Testis (tissue), 3 donors: ENCODE data around the gene KANK2. TPM values are rescaled to one million over a fixed set of nuclear protein-coding genes. Genes with fewer than 3 reads are reported as not detected.
A peak's percentile ranks its signal among the peaks of the same experiment; 100 is the strongest.
"Not testable (repeated sequence)": the region's sequence is repeated elsewhere in the genome, so short reads cannot be mapped to it uniquely, and the experiment has no call there.

Experiments
- DNase-seq: peaks from one replicate; pipeline ENCODE4 v3.0.0-alpha.2; 2019
- H3K27ac ChIP-seq, 2 donors: fragments of 200-600 bp; sonication (generic); one replicate each; pipeline ENCODE4 v1.5.1; 2019
- H3K27me3 ChIP-seq: fragments of 200-600 bp; sonication (generic); one replicate; pipeline ENCODE4 v1.5.1; 2019
- H3K36me3 ChIP-seq: fragments of 200-600 bp; sonication (generic); one replicate; pipeline ENCODE4 v1.5.1; 2017; ENCODE audit warnings: low read depth; ENCODE audit errors: missing control alignments
- H3K4me1 ChIP-seq: fragments of 200-600 bp; sonication (generic); one replicate; pipeline ENCODE4 v1.5.1; 2019
- H3K4me3 ChIP-seq, 2 donors: fragments of 200-600 bp; sonication (generic); one replicate each; pipeline ENCODE4 v1.5.1; 2017 to 2019
- H3K9me3 ChIP-seq: fragments of 200-600 bp; sonication (generic); one replicate; pipeline ENCODE4 v1.5.1; 2017
- POLR2A ChIP-seq: fragments of 450-650 bp; IDR thresholded peaks from one replicate; pipeline ENCODE4 v1.6.1; 2017; ENCODE audit warnings: antibody characterized with exemption, mild to moderate bottlenecking, moderate library complexity
- WGBS, 2 donors: methylation state at CpG; one replicate each; pipeline ENCODE4 v1.1.5; 2018; 5-methylcytosine and 5-hydroxymethylcytosine counted together
- intact Hi-C: fragments of 100-400 bp; cut with DNase I; formaldehyde crosslinking; loops from one replicate; pipeline ENCODE4 v1.15.1; 2023; ENCODE audit warnings: low total_unique reads
- polyA plus RNA-seq: library from polyadenylated mRNA; stranded (reverse); fragments of 350-450 nt; fragmentation: Illumina TruSeq; extraction: RNeasy Lipid Tissue Mini Kit (QIAGEN cat#74804); gene quantifications from one replicate; pipeline ENCODE4 v1.2.3, GENCODE V29; 2014; ENCODE audit warnings: low read depth, low replicate concordance; ENCODE audit not compliant: insufficient read depth
- total RNA-seq, 2 donors: library from RNA; depleted of rRNA; stranded (reverse); fragments of >200 nt; gene quantifications; one replicate each; pipeline ENCODE4 v1.2.3, GENCODE V29; 2016
- TF ChIP-seq, protein P1 (sequence below), 3 experiments: fragments of 450-650 bp in 2 of 3; fragments of 200-600 bp in 1 of 3; sonication (generic) in 1 of 3; IDR thresholded peaks; one replicate each; pipeline ENCODE4 v1.5.1; 2016 to 2019; ENCODE audit warnings: antibody characterized with exemption in 3 of 3, mild to moderate bottlenecking in 2 of 3, moderate library complexity in 1 of 3

Gene KANK2
- total and polyA plus RNA-seq, 3 donors from 2014 or later: 77.7 to 161 (median 98.9) TPM

DNA sequence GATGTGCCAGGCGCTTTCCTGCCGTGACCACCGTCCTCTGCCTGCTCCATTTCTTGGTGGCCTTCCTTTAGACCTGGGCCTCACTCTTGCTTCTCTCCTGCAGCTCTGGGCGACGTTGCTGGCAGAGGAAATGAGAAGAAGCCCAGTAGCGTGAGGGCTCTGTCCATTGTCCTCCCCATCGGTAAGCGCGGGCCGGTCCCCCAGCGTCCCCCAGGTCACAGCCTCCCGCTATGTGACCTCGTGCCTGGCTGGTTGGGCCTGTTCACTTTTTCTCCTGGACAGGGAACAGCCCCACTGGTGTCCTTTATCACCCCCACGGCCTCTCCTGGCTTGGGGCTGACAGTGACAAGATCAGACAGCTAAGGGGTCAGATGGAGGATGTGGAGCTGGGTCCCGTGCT is 69.4 kb downstream of the KANK2 start:
- H3K27ac ChIP-seq: no peak overlapping the region
- no peaks in the 10 kb centered on the region for H3K9me3 ChIP-seq
- intact Hi-C loops: no loop called here
- WGBS, 2 donors: 84 to 90% methylated on average over 14 to 15 of the region's 15 CpGs
- H3K4me1 ChIP-seq: no peaks in the 10 kb centered on the region
- H3K27me3 ChIP-seq: no peaks in the 10 kb centered on the region
- no peak for TF ChIP-seq POLR2A
- TF ChIP-seq, protein P1, sequence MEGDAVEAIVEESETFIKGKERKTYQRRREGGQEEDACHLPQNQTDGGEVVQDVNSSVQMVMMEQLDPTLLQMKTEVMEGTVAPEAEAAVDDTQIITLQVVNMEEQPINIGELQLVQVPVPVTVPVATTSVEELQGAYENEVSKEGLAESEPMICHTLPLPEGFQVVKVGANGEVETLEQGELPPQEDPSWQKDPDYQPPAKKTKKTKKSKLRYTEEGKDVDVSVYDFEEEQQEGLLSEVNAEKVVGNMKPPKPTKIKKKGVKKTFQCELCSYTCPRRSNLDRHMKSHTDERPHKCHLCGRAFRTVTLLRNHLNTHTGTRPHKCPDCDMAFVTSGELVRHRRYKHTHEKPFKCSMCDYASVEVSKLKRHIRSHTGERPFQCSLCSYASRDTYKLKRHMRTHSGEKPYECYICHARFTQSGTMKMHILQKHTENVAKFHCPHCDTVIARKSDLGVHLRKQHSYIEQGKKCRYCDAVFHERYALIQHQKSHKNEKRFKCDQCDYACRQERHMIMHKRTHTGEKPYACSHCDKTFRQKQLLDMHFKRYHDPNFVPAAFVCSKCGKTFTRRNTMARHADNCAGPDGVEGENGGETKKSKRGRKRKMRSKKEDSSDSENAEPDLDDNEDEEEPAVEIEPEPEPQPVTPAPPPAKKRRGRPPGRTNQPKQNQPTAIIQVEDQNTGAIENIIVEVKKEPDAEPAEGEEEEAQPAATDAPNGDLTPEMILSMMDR (IDR thresholded peaks at IDR 0.05): no peak
- H3K4me3 ChIP-seq: no peak overlapping the region
- no peaks in the 10 kb centered on the region for H3K36me3 ChIP-seq
- DNase-seq: no peak

DNA sequence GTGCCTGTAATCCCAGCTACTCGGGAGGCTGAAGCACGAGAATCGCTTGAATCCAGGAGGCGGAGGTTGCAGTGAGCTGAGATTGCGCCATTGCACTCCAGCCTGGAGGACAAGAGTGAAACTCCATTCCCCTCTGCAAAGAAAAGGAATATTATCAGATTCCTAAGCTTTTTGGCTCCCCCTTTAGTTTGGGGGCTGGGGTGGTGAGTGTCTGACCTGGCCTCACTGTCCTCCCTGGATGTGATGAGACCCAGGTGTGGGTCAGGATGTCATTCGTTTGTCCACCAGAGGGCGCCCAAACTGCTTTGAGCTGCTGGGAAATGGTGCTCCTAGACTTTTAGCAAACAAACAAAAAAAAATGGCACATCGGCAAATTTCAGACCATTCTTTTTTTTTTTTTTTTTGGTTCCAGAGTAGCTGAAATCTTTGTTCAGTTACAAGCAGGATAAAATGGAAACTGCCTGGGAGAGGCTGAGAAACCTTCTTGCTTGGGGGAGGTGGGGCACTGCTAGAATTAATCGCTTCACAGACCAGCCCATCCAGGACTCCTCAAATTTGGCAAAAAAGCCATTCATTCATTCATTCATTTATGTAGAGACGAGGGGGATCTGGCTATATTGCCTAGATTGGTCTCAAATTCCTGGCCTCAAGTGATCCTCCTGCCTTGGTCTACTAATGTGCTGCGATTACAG is 71.2 kb downstream of the KANK2 start:
- Histone ChIP-seq H3K27ac (peak overlapping the region in 1 of 2 donors; percentile 36), H3K36me3 (no peaks in the 10 kb centered on the region), H3K4me3 (no peak overlapping the region), H3K9me3 (no peaks in the 10 kb centered on the region), H3K27me3 (no peaks in the 10 kb centered on the region), H3K4me1 (no peaks in the 10 kb centered on the region)
- TF ChIP-seq, protein P1 (IDR thresholded peaks at IDR 0.05): peak; percentile 78 to 81 (median 79)
- TF ChIP-seq POLR2A: no peak
- peak; percentile 92 for DNase-seq
- 63 to 72% methylated on average over 11 of the region's 11 CpGs for WGBS, 2 donors
- intact Hi-C loops: no loop called here

DNA sequence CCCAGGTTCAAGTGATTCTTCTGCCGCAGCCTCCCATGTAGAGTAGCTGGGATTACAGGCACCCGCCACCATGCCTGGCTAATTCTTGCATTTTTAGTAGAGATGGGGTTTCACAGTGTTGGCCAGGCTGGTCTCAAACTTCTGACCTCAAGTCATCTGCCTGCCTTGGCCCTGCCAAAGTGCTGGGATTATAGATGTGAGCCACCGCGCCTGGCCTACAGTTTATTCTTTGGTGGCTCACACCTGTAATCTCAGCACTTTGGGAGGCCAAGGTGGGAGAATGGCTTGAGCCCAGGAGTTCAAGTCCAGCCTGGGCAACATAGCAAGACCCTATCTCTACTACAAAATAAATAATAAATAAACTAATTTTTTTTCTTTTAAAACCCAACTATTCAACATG is 73.2 kb downstream of the KANK2 start:
- not testable (repeated sequence) for H3K36me3 ChIP-seq, H3K4me3 ChIP-seq
- WGBS, 2 donors: 95% methylated on average over 4 of the region's 4 CpGs

DNA sequence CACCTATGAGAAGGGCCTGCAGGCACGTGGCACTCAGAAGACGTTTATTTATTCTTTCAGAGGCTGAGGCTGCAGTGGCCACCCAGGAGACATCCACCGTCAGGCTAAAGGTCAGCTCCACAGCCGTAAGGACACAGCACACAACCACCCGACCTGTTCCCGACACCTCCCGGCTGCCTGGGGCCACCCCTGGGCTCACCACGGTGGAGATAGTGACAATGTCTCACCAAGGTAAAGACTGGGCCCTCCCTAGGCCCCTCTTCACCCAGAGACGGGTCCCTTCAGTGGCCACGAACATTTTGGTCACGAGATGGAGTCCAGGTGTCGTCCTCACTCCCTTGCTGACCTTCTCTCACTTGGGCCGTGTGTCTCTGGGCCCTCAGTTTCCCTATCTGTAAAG is 74.2 kb downstream of the KANK2 start:
- Histone ChIP-seq H3K4me3 (no peak overlapping the region), H3K4me1 (no peaks in the 10 kb centered on the region), H3K36me3 (no peaks in the 10 kb centered on the region), H3K9me3 (no peaks in the 10 kb centered on the region), H3K27ac (no peak overlapping the region), H3K27me3 (no peaks in the 10 kb centered on the region)
- 82 to 84% methylated on average over 12 to 13 of the region's 13 CpGs for WGBS, 2 donors
- TF ChIP-seq, protein P1 (IDR thresholded peaks at IDR 0.05): no peak
- no peak for TF ChIP-seq POLR2A
- intact Hi-C loops: no loop called here
- no peak for DNase-seq

More for the DNA sequence above, 73.2 kb downstream of the KANK2 start:
- H3K4me1 ChIP-seq, H3K27ac ChIP-seq, intact Hi-C loops, H3K27me3 ChIP-seq, H3K9me3 ChIP-seq, DNase-seq: not testable (repeated sequence)

DNA sequence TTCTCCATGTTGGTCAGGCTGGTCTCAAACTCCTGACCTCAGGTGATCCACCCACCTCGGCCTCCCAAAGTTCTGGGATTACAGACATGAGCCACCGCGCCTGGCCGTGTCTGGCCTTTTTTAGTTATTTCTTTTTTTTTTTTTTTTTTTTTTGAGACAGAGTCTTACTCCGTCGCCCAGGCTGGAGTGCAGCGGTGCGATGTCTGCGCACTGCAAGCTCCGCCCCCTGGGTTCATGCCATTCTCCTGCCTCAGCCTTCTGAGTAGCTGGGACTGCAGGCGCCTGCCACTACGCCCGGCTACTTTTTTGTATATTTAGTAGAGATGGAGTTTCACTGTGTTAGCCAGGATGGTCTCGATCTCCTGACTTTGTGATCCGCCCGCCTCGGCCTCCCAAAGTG is 75.4 kb downstream of the KANK2 start:
- H3K4me1 ChIP-seq, H3K9me3 ChIP-seq, H3K27ac ChIP-seq, DNase-seq, H3K36me3 ChIP-seq, H3K4me3 ChIP-seq, H3K27me3 ChIP-seq, intact Hi-C loops: not testable (repeated sequence)
- WGBS, 2 donors: 88 to 89% methylated on average over 17 of the region's 17 CpGs

DNA sequence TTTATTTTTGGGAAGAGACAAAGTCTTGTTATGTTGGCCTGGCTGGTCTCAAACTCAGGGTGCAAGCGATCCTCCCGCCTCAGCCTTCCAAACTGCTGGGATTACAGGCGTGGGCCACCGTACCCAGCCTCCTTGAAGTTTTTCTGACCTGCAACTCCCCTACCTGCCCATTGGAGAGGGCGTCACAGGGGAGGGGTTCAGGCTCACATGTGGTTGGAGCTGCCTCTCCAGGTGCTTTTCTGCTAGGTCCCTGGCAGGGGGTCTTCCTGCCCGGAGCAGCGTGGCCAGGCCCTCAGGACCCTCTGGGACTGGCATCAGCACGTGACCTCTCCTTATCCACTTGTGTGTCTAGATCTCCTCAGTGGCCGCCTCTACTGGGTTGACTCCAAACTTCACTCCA is 80.8 kb downstream of the KANK2 start:
- no peaks in the 10 kb centered on the region for H3K36me3 ChIP-seq
- DNase-seq: no peak
- no peaks in the 10 kb centered on the region for H3K27me3 ChIP-seq
- no peaks in the 10 kb centered on the region for H3K9me3 ChIP-seq
- no peaks in the 10 kb centered on the region for H3K4me1 ChIP-seq
- H3K4me3 ChIP-seq: no peak overlapping the region
- TF ChIP-seq POLR2A: no peak
- TF ChIP-seq, protein P1 (IDR thresholded peaks at IDR 0.05): no peak
- intact Hi-C loops: loop anchor here (10.0 kb wide), 1 partner anchor 82 kb away; no protein-coding TSS in a partner anchor
- WGBS, 2 donors: 83 to 98% methylated on average over 6 to 9 of the region's 9 CpGs
- no peak overlapping the region for H3K27ac ChIP-seq
